Superior temporal gyrus (tissue), 1 donor: ENCODE data around the gene GPBP1L1.
"Not testable (repeated sequence)": the region's sequence is repeated elsewhere in the genome, so short reads cannot be mapped to it uniquely, and the experiment has no call there.

Source experiments
- DNase-seq: peaks from one replicate; pipeline ENCODE4 v3.0.0-alpha.2; 2016; ENCODE audit errors: extremely low spot score

GPBP1L1 gene

GRCh38 chr1:45635211-45635610 is 51.1 kb downstream of the GPBP1L1 start:
- DNase-seq: peak; percentile 56

- DNase-seq: no peak
Measured at GRCh38 chr1:45630429-45630828, 55.9 kb downstream of the GPBP1L1 start.

GRCh38 chr1:45629035-45629434 is 57.3 kb downstream of the GPBP1L1 start:
- no peak for DNase-seq

- DNase-seq: no peak
Measured at GRCh38 chr1:45623972-45624371, 62.4 kb downstream of the GPBP1L1 start, which contains the start of gene CCDC17. Gene CCDC17, minus strand, starts transcription at chr1:45624054. Its CDS starts 145 bp downstream, at chr1:45623909.

GRCh38 chr1:45622524-45623394 is 63.6 kb downstream of the GPBP1L1 start:
- no peak for DNase-seq

- no peak for DNase-seq
Measured at GRCh38 chr1:45621895-45622523, 64.3 kb downstream of the GPBP1L1 start.

- DNase-seq: no peak
Measured at GRCh38 chr1:45621501-45621836, 64.9 kb downstream of the GPBP1L1 start.

- DNase-seq: no peak
Measured at GRCh38 chr1:45620588-45621500, 65.5 kb downstream of the GPBP1L1 start.

- no peak for DNase-seq
Measured at GRCh38 chr1:45619149-45619921, 67.0 kb downstream of the GPBP1L1 start.

GRCh38 chr1:45617618-45618017 is 68.7 kb downstream of the GPBP1L1 start:
- DNase-seq: no peak

GRCh38 chr1:45615885-45616284 is 70.4 kb downstream of the GPBP1L1 start:
- no peak for DNase-seq

- no peak for DNase-seq
Measured at GRCh38 chr1:45612941-45613579, 73.3 kb downstream of the GPBP1L1 start.

- no peak for DNase-seq
Measured at GRCh38 chr1:45610589-45611226, 75.6 kb downstream of the GPBP1L1 start.

- DNase-seq: peak; percentile 4
Measured at GRCh38 chr1:45608175-45609156, 77.9 kb downstream of the GPBP1L1 start.

GRCh38 chr1:45607404-45608074 is 78.8 kb downstream of the GPBP1L1 start:
- DNase-seq: peak; percentile 19

GRCh38 chr1:45604239-45604638 is 82.1 kb downstream of the GPBP1L1 start:
- no peak for DNase-seq

- DNase-seq: not testable (repeated sequence)
Measured at GRCh38 chr1:45596765-45597164, 89.6 kb downstream of the GPBP1L1 start.

- no peak for DNase-seq
Measured at GRCh38 chr1:45594412-45594811, 91.9 kb downstream of the GPBP1L1 start.

- DNase-seq: no peak
Measured at GRCh38 chr1:45589861-45590260, 96.5 kb downstream of the GPBP1L1 start.
